DLD1 (cell line): Measurements from ENCODE around the gene SST.

Source experiments
- in situ Hi-C: cut with HindIII; loops from 2 replicates; pipeline ENCODE4 v1.10.0; 2017; ENCODE audit warnings: low sequenced_read_pairs

The SST gene

GRCh38 chr3:187669675-187670504 lies at the start of gene SST:
Gene SST (minus strand): TSS chr3:187670394. CDS start chr3:187670291, 103 bp downstream.
- in situ Hi-C loops, result no loop called here

GRCh38 chr3:187719628-187720336 lies 49.6 kb upstream of the SST start:
- in situ Hi-C loops, result no loop called here

- in situ Hi-C loops, result no loop called here
These were observed 48.6 kb upstream of the SST start for GRCh38 chr3:187718802-187719201.

GRCh38 chr3:187717572-187717971 lies 47.4 kb upstream of the SST start:
- in situ Hi-C loops, result no loop called here

GRCh38 chr3:187714404-187714979 lies 44.3 kb upstream of the SST start:
- in situ Hi-C loops, result no loop called here

GRCh38 chr3:187713504-187713903 lies 43.3 kb upstream of the SST start:
- in situ Hi-C loops, result no loop called here

- in situ Hi-C loops, result no loop called here
These were observed 39.0 kb upstream of the SST start for GRCh38 chr3:187709155-187709554.

- in situ Hi-C loops, result no loop called here
These were observed 38.5 kb upstream of the SST start for GRCh38 chr3:187708696-187709095.

GRCh38 chr3:187706971-187707370 lies 36.8 kb upstream of the SST start:
- in situ Hi-C loops, result no loop called here

GRCh38 chr3:187705164-187705563 lies 35.0 kb upstream of the SST start:
- in situ Hi-C loops, result no loop called here

GRCh38 chr3:187702507-187703033 lies 32.4 kb upstream of the SST start, which contains the start of gene RTP2:
Gene RTP2 (minus strand): TSS chr3:187702557. CDS start chr3:187702128, 429 bp downstream.
- in situ Hi-C loops, result no loop called here

GRCh38 chr3:187700249-187700648 lies 30.1 kb upstream of the SST start:
- in situ Hi-C loops, result no loop called here

- in situ Hi-C loops, result no loop called here
These were observed 28.6 kb upstream of the SST start for GRCh38 chr3:187698499-187699399.

GRCh38 chr3:187696021-187696420 lies 25.8 kb upstream of the SST start:
- in situ Hi-C loops, result no loop called here

GRCh38 chr3:187695449-187695848 lies 25.3 kb upstream of the SST start:
- in situ Hi-C loops, result no loop called here

GRCh38 chr3:187694801-187695200 lies 24.6 kb upstream of the SST start:
- in situ Hi-C loops, result no loop called here

- in situ Hi-C loops, result no loop called here
These were observed 23.2 kb upstream of the SST start for GRCh38 chr3:187693431-187693830.

- in situ Hi-C loops, result no loop called here
These were observed 19.8 kb upstream of the SST start for GRCh38 chr3:187689984-187690383.

GRCh38 chr3:187686621-187687273 lies 16.6 kb upstream of the SST start:
- in situ Hi-C loops, result no loop called here

- in situ Hi-C loops, result no loop called here
These were observed 15.8 kb upstream of the SST start for GRCh38 chr3:187685948-187686347.
